HG03432 (cell line): Measurements from ENCODE around the gene ARL2.

Experiments used
- ATAC-seq: cut with Tn5 transposase; IDR thresholded peaks from one replicate; pipeline ENCODE4 v1.9.1; 2021; ENCODE audit warnings: mild to moderate bottlenecking, moderate library complexity; ENCODE audit not compliant: unreplicated experiment

The ARL2 gene

DNA sequence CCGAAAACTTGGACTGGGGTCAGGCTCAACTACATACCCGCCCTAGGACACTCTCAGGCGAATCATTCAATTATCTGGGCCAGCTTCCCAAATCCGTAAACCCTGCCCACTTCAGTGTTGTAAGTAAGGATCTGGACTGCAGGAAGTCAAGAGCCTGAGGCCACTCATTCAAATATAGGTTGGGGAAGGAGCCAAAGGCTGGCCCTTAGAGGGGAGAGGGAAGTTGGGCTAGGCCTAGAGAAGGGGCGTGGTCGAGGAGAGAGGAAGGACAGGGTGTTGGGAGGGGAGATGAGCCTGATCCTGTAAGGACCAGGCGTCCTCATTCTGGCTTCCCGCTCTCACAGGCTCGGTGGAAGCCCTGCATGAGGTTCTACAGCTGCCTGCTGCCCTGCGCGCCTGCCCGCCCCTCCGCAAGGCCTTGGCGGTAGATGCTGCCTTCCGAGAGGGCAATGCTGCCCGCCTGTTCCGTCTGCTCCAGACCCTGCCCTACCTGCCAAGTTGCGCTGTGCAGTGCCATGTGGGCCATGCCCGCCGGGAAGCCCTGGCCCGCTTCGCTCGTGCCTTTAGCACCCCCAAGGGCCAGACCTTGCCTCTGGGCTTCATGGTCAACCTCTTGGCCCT, 30.0 kb downstream of the ARL2 start:
- no peak for ATAC-seq

DNA sequence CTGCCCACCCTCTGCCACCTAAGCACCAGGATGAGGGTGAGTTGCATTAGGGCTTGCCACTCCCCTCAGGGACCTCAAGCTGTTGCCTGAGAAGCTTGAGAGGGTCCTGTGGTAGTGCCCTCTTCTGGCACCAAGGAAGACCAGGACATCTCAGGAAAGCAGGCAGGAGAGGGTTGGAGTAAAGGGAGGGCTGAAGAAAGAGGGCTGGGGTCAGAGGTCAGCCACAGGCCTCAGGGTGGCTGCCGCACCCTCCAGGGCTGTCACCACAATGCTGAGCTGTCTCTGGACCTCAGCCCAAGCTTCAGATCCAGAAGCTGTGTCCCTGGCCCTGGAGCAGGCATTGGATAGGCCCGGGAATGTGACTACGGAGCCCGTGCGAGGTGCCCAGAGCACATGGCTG, 31.1 kb downstream of the ARL2 start:
- ATAC-seq, result no peak

DNA sequence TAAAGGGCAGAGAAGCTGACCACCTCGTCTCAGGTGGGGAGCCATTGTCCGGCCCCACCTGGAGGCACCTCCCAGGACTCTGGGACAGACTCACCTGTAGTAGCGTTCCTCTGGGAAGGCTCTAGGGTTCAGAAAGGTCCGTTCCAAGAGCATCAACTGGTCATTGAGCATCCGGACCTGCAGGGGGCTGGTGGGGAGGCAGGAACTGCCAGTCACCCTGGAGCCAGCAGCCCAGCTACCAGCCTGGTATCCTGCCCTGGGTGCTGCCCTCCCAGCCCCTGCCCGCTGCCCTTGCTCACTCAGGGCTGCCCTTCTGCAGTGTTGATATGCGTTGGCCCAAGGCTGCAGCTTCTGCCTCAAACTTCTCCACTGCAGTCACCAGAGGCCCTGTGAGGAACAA, 31.8 kb downstream of the ARL2 start:
- ATAC-seq, result no peak

DNA sequence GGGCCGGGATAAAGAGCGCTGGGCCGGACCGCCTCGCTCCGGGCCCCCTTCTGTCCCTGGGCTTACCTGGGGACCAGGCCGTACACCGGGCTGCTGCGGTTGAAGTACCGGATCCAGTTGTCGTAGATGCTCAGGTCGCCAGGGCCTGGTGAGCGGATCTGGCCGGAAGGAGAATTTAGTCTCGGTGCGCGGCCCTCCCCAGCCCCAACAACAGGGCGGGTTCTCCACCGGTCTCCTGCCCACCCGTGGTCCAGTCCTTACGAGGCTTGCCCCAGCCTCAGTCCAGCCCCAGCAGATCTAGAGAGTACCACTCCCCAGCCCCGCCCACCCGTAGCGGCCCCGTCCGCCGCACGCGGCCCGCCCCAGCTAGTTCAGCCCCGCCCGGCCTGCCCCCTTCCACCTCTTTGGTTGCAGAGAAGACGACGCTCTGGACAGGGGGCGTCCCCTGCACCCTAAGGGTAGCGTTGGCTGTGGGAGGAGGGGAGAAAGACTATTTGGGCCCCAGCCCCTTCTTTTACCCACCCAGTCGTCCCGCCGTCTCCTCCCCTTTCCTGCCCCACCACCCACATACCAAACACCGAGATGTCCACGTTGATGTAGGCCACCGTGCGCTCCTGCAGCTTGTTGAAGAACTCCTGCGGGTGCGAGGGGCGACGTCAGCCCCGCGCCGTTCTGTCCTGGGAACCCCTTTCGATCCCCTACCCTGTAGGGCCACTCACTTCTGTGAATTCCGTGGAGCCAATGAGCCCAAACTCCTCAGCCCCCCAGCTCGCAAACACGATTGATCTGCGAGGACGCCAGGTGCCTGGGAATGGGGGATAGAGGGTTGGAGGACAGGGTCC, 33.8 kb downstream of the ARL2 start:
- no peak for ATAC-seq

DNA sequence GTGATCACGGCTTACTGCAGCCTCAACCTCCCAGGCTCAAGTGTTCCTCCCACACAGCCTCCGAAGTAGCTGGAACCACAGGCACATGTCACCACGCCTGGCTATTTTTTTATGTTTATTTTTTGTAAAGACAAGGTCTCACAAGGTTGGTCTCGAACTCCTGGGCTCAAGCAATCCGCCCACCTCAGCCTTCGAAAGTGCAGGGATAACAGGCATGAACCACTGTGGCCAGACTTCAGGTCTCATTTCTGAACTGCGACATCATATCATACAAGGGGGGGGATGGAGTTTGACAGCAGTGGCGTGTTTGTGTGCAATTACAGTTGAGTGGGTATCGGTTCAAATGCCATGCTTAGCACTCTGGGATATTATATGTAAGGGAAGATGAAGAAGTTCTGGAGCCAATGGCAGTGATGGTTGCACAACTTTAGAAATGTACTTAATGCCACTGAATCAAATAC, 37.5 kb downstream of the ARL2 start:
- ATAC-seq, result no peak

DNA sequence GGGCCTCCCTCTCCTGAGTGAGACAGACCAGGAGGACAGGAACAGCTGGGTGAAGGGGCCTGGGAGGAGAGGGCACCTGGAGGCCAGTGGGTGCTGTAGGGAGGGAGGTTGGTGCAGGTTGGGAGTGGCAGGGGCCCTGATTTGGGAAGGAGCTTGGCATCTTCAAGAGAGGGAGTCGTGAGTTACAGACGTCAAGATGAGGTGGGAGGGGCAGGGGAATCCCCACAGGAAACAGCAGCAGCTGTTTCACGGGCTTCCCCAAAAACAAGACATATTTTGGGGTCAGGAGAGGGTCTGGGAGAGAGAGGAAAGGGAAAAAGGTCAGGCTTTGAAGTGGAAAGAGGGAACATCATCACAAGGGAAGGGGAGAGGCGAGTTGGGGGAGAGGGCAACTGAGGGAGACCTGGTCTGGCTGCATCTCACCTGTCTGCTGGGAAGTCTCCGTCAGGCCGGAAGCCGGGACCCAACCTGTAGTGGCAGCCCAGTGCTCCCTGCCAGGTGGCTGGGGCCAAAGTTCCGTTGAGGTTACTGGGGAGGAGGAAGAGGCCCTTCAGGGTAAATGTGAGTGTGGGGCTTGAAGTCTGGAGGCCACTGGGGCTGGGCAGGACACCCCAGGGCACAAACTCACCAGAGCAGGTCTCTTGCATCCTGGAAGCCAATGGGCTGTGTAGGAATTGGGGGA, 40.0 kb downstream of the ARL2 start:
- ATAC-seq, result no peak

DNA sequence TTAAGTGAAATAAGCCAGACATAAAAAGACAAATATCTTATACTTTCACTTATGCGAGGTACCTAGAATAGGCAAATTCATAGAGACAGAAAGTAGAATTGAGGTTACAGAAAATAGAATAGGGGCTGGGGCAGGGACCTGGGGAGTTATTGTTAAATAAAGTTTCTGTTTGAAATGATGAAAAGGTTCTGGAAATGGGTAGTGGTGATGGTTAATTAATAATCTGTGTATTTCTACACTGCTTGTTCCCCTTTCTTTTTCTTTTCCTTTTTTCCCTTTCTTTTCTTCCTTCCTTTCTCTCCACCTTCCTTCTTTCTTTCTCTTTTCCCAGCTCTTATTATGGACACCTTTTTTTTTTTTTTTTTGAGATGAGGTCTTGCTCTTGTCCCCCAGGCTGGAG, 41.6 kb downstream of the ARL2 start:
- peak; percentile 42 for ATAC-seq

DNA sequence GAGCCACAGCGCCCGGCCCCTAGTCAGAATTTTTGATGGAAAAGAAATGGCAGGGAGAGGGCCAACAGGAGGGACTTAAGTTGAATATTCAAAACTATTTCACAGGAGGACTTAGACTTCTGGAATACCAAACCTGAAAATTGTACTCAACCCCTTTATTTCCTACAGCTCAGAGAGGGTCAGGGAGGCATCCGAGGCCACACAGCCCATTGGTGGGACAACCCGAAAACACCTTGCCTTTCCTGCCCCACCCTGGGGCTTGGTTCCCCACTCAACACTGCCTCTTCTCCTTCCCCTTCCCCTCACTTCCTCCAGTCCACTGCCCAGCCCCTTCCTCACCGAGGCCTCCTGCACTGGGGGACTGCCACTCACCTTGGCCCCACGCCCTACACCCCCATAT, 43.0 kb downstream of the ARL2 start:
- no peak for ATAC-seq

DNA sequence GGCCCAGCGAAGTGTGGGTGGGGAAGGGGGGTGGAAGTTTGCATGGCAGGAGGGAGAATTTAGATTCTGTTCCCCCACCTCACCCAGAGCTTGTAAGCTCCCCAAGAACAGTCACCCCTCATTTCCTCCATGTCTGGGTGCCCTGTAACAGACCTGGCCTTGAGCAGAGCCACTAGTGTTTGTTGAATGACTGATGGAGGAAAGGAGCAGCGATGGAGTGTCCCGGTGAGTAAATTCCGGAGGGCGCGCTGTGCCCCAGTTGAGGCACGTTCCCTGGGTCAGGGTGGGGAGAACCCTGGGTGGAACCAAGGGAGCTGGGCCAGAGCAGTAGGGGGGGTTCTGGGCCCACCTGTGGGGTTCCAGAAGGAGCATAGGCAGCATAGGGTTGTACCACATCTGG, 43.6 kb downstream of the ARL2 start:
- ATAC-seq, result no peak

DNA sequence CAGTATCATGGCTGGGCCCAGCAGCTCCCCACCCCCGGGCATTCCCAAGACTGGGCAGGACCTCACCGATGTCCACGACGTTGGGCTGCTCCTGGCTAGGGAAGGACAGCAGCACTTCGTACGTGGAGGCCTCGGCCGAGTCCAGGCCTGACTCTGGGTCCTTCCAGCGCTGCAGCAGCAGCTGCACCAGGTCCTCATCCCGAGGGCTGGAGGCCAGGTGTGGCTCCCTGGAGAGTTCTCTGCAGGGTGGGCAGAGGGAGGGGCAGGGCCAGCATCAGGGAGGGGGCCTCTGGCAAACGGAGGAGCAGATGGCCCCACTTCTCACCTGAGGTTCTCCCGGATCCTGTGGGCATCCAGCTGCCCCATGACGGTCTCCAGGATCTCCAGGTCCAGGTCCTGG, 44.1 kb downstream of the ARL2 start:
- no peak for ATAC-seq

DNA sequence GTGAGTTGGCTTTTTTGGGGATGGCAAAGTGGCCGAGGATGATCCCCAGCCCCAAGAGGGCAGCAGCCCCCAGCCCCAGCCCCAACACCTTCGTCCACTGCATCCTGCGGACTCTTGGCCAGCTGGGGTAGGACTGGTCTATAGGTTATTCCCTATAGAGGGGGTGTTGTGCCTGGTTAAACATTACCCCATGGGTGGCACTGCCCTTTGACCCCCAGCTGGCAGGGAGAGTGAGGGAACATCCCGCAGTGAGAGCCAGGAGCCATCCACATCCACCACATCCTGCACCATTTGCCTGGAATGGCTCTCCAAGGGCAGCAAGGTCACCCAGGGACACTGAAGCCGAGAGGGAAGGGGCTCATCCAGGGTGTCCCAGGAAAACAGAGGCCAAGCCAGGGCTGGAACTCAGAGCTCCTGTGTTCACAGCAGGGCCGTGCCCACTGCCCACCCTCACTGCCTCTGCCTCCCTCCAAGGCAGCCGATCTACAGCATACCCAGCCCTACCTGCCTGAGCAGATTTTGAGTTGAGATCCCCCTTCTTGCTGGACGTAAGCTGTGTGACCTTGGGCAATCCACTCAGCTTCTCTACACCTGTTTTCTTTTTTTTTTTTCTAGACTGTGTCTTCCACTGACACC, 44.6 kb downstream of the ARL2 start, which contains the start of gene NAALADL1:
TSS of gene NAALADL1 (minus strand) at position 135 of the 636 bp plus-strand sequence. CDS start at position 103, 32 bp downstream.
- no peak for ATAC-seq

DNA sequence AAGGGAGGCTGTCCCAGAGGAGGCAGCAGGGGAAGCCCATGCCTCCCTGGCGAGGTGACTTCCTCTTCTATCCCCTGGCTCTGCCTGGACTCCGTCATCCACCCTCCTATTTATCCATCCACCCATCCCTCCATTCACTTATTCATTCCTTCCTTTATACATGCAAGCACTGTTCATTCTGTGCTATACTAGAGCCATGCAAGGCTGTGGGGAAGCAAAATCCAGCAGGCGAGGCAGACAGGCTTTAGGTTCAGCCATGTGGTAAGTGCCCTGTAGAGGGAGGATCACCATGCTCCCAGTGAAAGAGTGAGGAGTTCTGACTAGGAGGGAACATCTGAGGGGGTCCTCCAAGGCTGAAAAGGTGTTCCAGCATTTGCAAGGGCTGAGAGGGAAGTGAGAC, 45.6 kb downstream of the ARL2 start:
- no peak for ATAC-seq

DNA sequence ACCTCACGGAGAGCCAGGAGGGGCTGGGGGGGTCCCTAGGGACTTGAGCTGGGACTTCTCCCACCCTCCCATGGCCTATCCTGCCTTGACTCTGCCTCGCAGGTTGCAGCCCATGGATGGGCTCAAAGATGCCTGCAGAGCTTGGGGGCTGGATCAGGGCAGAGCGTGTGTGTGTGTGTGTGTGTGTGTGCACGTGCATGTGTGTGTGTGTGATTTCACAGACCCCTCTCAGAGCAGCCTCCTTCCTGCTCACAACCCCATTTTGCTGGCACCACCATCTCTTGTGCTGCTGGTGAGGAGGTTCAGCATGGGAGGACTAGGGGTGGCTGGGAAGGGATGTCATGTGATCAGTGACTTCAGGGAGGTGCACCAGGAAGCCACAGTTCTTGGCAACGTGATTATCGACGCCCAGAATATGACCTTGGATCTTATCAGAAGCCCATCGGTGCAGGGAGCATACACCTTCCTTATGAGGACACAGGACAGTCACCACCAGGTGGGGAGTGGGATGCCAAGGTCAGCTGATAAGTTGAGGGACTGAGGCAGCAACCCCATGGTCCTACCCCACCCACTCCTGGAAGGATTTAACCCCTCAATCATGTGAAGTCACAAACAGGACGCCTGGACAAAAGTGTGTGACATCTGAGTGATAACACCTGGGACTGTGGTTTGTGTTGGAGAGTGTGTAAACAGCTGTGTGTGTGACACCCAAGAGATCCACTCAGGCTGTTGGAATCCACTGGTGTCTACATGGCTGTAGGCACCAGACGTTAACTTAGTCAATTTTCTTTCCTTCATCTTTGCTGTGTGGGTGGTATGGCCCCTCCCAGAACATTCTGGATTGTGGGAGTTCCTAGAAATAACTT, 46.2 kb downstream of the ARL2 start:
- no peak for ATAC-seq

DNA sequence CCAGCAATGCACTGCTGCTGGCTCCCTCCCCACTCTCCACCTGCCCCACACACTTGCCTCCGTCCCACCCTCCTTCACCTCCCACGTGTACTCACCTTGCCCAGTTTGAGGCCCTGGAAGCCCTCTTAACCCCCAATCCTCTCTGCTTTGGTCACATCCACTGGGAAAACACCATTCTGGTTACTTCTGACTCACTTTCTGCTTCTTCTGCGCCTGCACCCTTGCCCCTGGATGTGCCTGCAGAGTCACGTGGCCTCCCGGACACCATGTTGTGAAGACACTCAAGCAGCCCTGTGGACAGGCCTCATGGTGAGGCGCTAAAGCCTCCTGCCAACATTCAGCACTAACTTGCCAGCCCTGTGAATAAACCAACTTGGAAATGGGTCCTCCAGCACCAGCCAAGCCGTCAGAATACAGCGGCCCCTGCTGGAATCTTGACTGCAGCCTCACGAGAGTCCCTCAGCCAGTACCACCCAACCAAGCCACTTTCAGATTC, 47.0 kb downstream of the ARL2 start:
- no peak for ATAC-seq

DNA sequence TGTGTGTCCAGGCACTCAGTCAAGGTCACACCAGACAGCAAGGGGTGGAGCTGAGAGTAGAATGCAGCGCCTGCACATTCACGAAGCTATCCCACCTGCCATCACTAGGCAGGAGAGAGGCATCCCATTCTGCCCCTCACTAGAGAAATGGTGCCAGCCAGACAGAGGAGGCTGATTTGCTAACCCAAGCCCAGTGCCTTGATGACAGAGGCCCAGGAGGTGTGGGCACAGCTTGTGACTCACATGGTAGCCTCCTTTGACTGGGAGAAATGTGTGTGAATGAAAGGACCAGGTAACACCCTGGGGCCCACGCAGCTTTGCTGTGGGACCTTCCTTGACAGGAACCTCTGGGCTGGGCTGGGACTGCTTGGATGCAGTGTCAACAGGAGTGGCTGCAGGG, 49.6 kb downstream of the ARL2 start:
- no peak for ATAC-seq

DNA sequence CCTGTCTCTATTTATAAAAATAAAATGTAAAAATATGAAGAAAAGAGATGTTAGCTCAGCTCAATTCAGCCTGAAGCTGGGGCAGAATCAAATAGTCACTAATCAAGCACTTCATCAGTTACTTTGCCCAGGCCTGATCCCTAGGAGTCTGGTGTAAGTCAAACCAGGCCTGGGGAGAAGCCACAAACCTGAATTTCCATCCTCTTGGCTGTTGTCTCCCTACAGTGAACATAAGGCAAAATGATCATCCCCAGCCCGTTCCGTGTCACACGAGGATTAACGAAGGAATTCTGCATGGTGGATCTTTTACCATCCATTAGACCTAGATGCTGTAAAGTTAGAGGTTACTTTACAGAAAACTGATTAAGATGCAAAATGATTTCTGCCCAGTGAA, 50.9 kb downstream of the ARL2 start:
- no peak for ATAC-seq

DNA sequence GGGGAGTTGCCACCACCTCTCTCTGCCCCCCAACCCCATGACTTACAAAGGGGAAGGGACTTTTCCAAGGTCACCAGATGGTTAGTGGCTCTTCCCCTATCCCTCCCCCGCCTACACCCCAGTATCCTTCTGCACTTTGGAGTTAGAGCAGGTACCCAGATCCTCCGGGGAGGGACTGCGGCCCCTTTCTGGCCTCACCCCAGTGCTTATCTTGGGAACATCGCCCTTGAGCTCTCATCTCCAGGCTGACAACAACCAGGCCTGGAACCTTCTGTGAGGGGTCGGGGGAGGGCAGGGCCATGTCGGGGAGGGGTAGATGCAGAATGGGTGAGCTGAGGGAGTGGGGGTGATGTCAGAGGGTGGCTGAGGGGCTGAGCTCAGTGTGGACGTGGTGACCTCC, 51.9 kb downstream of the ARL2 start:
- ATAC-seq, result no peak

DNA sequence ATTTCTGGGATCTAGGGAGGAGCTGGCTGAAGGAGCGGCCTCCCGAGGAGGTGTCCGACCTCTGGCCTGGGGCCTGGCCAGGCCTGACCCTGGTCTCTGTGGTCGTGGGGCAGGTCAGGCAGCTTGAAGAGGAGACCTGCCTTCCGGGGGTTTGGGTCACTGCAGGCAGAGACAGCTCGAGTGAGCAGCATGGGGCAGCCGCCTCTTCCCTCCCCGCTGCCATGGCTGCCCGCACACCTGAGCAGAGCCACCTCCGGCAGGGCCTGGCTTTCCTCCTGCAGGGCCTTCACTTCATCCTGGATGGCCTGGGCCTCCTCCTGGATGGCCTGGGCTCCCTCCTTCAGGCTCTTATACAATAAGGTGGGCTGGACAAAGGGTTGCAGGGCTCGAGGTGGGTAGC, 52.4 kb downstream of the ARL2 start:
- ATAC-seq, result no peak

DNA sequence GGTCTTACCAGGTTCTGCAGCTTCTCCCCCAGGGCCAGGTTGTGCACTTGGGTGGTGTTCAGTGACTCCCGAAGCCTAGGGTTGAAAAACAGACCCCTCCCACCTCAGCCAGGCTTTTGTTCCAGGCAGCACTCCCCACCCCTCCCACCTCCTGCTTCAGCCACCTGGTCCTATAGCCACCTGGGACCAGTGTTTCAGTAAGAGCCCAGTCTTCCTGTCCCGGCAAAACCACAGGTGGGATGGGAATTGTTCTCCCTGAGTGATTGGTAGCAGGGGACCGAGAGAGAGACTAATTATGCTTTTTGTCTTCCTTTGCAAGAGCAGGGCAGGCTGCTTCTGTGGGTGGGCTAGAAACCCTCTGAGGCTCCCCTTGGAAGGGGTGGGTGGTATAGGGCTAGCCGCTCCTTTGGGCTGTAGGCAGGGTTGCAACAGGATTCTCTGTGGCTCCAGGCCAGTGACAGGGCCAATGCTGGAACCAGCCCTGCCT, 52.9 kb downstream of the ARL2 start:
- no peak for ATAC-seq

DNA sequence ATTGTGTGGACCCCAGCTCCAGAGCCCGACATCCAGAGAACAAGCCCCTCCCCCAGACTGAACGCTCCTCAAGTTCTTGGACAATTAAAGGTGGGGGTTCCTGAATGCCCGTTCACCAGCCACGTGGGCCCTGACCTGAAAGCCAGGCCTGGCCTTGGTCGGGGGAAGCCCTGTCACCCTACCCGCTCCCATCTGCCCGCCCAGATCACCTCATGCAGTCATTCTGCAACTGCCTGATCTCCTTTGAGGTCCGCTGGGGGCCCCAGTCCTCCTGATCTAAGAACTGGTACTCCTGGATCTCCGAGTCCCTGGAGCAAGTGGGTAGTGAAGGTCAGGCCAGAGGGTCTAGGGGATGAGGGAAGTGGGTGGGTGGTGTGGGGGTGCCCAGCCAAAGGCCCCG, 53.5 kb downstream of the ARL2 start:
- no peak for ATAC-seq
